ENCODE data around the gene BRD9. TPM values are rescaled to one million over a fixed set of nuclear protein-coding genes. Genes with fewer than 3 reads are reported as not detected.

BRD9 gene
- total RNA-seq, 1 donor from 2014 or later = 23.6 TPM

DNA sequence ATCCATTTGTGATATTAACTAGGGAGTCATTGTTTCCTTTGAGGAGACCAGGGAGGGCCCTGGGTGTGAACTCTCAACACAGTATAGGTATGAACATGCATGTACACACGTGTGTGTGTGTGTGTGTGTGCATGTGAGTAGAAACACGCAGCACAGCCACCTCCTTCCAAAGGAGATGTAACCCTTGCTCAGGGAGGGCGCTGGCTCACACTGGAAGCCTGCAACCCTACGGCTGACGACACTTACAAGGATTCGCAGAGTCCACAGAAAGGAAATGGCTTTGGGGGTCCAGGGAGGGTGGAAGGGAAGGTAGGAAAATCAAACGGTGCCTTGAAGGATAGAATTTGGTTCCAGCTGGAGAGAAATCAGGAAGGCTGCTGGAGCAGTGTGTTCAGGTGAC lies 22.0 kb upstream of the BRD9 start:
- DNase-seq = no peak
- H3K4me3 ChIP-seq = no peak overlapping the region
- no peaks in the 10 kb centered on the region for H3K4me1 ChIP-seq
- TF ChIP-seq CTCF (IDR thresholded peaks at IDR 0.05; ENCODE audit: borderline replicate concordance) = no peak
- no peaks in the 10 kb centered on the region for H3K27me3 ChIP-seq (ENCODE audit: low read depth)
- no peak overlapping the region for H3K27ac ChIP-seq (replicated peaks)
- H3K9me3 ChIP-seq (replicated peaks) = peaks cover 3% of the 10 kb centered on the region
- intact Hi-C loops (cut with micrococcal nuclease) = no loop called here
- no peaks in the 10 kb centered on the region for H3K36me3 ChIP-seq

- Histone ChIP-seq H3K4me1 (no peaks in the 10 kb centered on the region), H3K27ac (replicated peaks) (no peak overlapping the region), H3K36me3 (no peaks in the 10 kb centered on the region), H3K27me3 (ENCODE audit: low read depth) (no peaks in the 10 kb centered on the region), H3K9me3 (replicated peaks) (peaks cover 3% of the 10 kb centered on the region), H3K4me3 (no peak overlapping the region)
- intact Hi-C loops (cut with micrococcal nuclease) = no loop called here
- TF ChIP-seq CTCF (IDR thresholded peaks at IDR 0.05; ENCODE audit: borderline replicate concordance) = no peak
- DNase-seq = no peak
Observed at GRCh38 chr5:914174-914573, 21.6 kb upstream of the BRD9 start.

DNA sequence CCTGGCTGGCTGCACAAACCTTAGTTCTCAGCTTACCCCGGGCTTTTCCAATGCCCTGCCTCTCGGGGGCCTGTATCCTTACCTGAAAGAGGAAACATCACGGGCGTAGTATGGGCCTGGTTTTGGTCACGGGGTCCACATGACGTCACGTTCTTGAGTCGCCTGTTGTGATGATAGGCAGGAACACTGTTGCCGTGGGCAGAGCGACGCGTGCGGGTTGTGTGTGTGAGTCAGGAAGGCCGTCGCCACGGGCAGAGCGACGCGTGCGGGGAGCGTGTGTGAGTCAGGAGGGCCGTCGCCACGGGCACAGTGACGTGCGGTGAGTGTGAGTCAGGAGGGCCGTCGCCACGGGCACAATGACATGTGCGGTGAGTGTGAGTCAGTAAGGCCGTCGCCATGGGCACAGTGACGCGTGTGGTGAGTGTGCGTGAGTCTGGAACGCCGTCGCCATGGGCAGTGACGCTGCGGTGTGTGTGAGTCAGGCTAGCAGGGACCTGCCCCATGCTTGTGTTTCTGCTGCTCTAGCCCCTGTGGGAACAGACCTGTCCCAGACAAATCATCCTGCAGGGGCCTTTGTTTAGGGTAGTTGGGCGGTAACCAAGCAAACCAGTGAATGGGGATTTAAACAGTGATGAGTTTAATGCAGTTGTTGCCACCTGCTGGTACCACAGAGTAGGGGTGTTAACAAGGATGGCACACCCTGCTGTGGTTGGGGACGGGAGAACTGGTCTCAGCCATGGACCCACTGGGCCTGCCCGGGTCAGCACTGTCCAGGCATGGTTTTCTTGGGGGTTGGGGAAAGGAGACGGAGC lies 19.9 kb upstream of the BRD9 start:
- intact Hi-C loops (cut with micrococcal nuclease) = no loop called here
- TF ChIP-seq CTCF (IDR thresholded peaks at IDR 0.05; ENCODE audit: borderline replicate concordance) = no peak
- H3K4me1 ChIP-seq = no peaks in the 10 kb centered on the region
- DNase-seq = no peak
- no peaks in the 10 kb centered on the region for H3K9me3 ChIP-seq (replicated peaks)
- no peaks in the 10 kb centered on the region for H3K27me3 ChIP-seq (ENCODE audit: low read depth)
- no peak overlapping the region for H3K4me3 ChIP-seq
- H3K27ac ChIP-seq (replicated peaks) = no peak overlapping the region
- H3K36me3 ChIP-seq = no peaks in the 10 kb centered on the region

DNA sequence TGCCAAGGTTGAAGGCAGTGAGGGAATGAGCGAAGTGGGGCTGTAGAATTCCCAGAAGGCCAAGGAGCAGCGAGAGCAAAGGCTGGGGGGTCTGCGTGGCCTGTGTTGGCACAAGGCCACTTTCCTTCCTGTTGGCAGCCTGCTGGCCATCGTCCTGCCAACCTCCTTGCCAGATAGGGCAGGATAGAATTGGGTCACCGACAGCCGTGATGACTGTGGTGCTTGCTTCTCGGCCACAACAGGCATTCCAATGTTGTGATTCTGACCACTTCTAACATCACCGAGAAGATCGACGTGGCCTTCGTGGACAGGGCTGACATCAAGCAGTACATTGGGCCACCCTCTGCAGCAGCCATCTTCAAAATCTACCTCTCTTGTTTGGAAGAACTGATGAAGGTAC lies 19.0 kb upstream of the BRD9 start:
- Histone ChIP-seq H3K27me3 (ENCODE audit: low read depth) (no peaks in the 10 kb centered on the region), H3K27ac (replicated peaks) (no peak overlapping the region), H3K4me3 (no peak overlapping the region), H3K36me3 (no peaks in the 10 kb centered on the region), H3K9me3 (replicated peaks) (no peaks in the 10 kb centered on the region), H3K4me1 (no peaks in the 10 kb centered on the region)
- intact Hi-C loops (cut with micrococcal nuclease) = no loop called here
- no peak for DNase-seq
- no peak for TF ChIP-seq CTCF (IDR thresholded peaks at IDR 0.05; ENCODE audit: borderline replicate concordance)

GRCh38 chr5:910769-911160 lies 18.2 kb upstream of the BRD9 start:
- Histone ChIP-seq H3K4me1 (no peaks in the 10 kb centered on the region), H3K27me3 (ENCODE audit: low read depth) (no peaks in the 10 kb centered on the region), H3K36me3 (no peaks in the 10 kb centered on the region), H3K4me3 (no peak overlapping the region), H3K9me3 (replicated peaks) (no peaks in the 10 kb centered on the region), H3K27ac (replicated peaks) (no peak overlapping the region)
- no peak for DNase-seq
- intact Hi-C loops (cut with micrococcal nuclease) = no loop called here
- no peak for TF ChIP-seq CTCF (IDR thresholded peaks at IDR 0.05; ENCODE audit: borderline replicate concordance)

Data from left ventricle myocardium inferior (tissue), 1 donor.